Nephron progenitor cell (in vitro differentiated cells): ENCODE data around the gene PITPNC1.
"Not testable (repeated sequence)": the region's sequence is repeated elsewhere in the genome, so short reads cannot be mapped to it uniquely, and the experiment has no call there.

Experiments used
- DNase-seq: peaks from one replicate; pipeline ENCODE4 v3.0.0; 2021
- H3K27ac Mint-ChIP-seq: 2 replicates; pipeline ENCODE4 v1.8.0; 2021; ENCODE audit warnings: mild to moderate bottlenecking, moderate library complexity, mixed read lengths
- H3K27me3 Mint-ChIP-seq: 2 replicates; pipeline ENCODE4 v1.8.0; 2021; ENCODE audit warnings: mild to moderate bottlenecking, low read depth, mixed read lengths; ENCODE audit not compliant: poor library complexity
- H3K36me3 Mint-ChIP-seq: 2 replicates; pipeline ENCODE4 v1.8.0; 2021; ENCODE audit warnings: low read depth, mixed read lengths
- H3K4me1 Mint-ChIP-seq: 2 replicates; pipeline ENCODE4 v1.8.0; 2021; ENCODE audit warnings: mixed read lengths
- H3K4me3 Mint-ChIP-seq: 2 replicates; pipeline ENCODE4 v1.8.0; 2021; ENCODE audit warnings: mild to moderate bottlenecking, moderate library complexity, mixed read lengths
- H3K9me3 Mint-ChIP-seq: 2 replicates; pipeline ENCODE4 v1.8.0; 2021; ENCODE audit warnings: mild to moderate bottlenecking, moderate library complexity, mixed read lengths
- TF ChIP-seq, protein P1 (sequence below): fragments of 200-600 bp; sonication (generic); IDR thresholded peaks from 2 replicates; pipeline ENCODE4 v1.5.0; 2021; ENCODE audit warnings: antibody characterized with exemption

The PITPNC1 gene

DNA sequence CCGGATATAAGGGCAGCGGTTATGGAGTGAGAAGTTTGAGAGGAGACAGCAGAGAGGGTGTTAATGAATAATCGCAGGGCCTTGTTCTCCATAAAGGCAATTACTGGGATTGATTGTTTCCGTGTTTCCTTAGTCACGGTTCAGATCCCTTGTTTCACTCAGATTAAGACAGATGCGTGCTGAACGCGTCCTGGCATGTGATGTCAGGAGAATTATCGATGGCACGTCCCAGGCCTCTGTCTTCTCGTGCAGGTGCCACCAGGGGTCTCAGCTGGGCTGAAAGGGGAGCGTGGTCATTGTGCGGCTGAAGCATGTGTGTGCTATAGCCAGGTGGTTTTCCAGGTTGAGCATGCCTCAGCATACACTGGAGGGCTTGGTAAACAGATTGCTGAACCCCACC is 198.2 kb downstream of the PITPNC1 start:
- peaks cover 44% of the 10 kb centered on the region for H3K4me1 Mint-ChIP-seq
- no peak overlapping the region for H3K27ac Mint-ChIP-seq
- TF ChIP-seq, protein P1, sequence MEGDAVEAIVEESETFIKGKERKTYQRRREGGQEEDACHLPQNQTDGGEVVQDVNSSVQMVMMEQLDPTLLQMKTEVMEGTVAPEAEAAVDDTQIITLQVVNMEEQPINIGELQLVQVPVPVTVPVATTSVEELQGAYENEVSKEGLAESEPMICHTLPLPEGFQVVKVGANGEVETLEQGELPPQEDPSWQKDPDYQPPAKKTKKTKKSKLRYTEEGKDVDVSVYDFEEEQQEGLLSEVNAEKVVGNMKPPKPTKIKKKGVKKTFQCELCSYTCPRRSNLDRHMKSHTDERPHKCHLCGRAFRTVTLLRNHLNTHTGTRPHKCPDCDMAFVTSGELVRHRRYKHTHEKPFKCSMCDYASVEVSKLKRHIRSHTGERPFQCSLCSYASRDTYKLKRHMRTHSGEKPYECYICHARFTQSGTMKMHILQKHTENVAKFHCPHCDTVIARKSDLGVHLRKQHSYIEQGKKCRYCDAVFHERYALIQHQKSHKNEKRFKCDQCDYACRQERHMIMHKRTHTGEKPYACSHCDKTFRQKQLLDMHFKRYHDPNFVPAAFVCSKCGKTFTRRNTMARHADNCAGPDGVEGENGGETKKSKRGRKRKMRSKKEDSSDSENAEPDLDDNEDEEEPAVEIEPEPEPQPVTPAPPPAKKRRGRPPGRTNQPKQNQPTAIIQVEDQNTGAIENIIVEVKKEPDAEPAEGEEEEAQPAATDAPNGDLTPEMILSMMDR: no peak
- H3K36me3 Mint-ChIP-seq: peaks cover 4% of the 10 kb centered on the region
- no peak overlapping the region for H3K4me3 Mint-ChIP-seq
- peak; percentile 33 for DNase-seq
- peaks cover 7% of the 10 kb centered on the region for H3K27me3 Mint-ChIP-seq
- H3K9me3 Mint-ChIP-seq: no peaks in the 10 kb centered on the region

DNA sequence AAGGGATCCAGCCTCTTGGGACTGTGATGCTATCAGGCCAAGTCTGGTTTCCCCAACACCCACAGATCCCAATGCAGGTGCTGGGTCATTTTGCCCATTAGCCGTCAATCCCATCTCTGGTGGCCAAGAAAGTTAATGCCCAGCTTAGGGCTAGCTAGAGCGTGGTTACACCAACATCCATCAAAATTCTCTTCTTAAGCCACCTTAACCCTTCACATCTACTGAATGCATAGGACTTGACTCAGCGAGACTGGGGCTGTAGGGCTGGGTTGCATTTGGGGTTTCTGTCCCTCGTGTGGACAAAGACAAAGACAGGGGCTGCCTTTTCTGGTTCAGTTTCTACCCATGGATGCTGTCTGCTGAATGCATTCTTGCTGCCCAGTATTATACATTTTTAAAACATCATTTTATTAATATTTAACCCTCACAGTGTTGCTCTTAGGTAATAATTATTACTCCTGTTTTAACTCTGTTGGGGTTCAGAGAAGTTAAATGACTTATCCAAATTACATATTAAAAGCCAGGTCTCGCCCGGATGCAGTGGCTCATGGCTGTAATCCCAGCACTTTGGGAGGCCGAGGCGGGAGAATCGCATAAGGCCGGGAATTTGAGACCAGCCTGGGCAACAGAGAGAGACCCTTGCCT is 199.5 kb downstream of the PITPNC1 start:
- Mint-ChIP-seq H3K4me3 (no peak overlapping the region), H3K27ac (no peak overlapping the region), H3K27me3 (peaks cover 7% of the 10 kb centered on the region), H3K9me3 (no peaks in the 10 kb centered on the region), H3K4me1 (peaks cover 44% of the 10 kb centered on the region), H3K36me3 (peaks cover 4% of the 10 kb centered on the region)
- TF ChIP-seq, protein P1: no peak
- no peak for DNase-seq

DNA sequence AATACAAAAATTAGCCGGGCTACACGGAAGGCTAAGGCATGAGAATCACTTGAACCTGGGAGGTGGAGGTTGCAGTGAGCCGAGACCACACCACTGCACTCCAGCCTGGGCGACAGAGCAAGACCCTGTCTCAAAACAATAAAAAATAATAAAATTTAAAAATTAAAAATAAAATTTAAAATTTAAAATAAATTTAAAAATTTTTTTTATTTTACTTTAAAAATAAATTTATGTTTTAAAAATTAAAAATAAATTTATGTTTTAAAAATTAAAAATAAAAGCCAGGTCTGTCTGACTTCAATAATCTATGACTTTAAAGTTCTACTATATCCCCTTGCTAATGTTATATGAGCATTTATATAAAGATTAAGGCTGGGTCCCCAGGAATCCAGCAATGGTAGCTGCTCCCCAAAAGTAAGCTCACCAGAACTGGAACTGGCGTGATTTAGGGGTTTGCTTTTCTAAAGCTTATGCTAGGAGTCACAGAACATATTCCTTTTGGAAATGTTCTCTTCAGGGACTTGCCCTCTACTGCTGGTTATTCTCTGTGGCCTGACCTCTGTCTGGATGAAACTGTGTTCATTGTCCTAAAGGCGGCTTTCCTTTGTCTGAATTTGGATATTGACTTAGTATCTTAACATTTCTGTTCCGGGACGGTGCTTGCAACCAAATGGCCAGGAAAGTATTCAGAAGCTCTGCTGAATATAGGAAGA is 200.5 kb downstream of the PITPNC1 start:
- no peak overlapping the region for H3K4me3 Mint-ChIP-seq
- no peaks in the 10 kb centered on the region for H3K9me3 Mint-ChIP-seq
- H3K4me1 Mint-ChIP-seq: peaks cover 43% of the 10 kb centered on the region
- TF ChIP-seq, protein P1: no peak
- H3K36me3 Mint-ChIP-seq: peaks cover 4% of the 10 kb centered on the region
- DNase-seq: no peak
- H3K27ac Mint-ChIP-seq: no peak overlapping the region
- peaks cover 2% of the 10 kb centered on the region for H3K27me3 Mint-ChIP-seq

DNA sequence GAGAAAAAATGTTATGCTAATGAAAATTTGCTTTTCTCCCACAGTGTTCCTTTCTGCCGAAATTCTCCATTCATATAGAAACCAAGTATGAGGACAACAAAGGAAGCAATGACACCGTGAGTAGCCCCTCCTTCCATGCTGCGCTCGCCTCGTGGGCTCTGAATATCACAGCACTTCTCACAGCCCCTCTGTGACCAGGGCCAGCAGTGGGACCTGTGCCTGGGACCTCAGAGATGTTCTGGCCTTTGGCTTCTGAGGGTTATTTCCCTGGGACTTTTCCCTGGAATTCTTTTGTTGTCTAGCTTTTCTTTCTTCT is 201.0 kb downstream of the PITPNC1 start:
- Mint-ChIP-seq H3K4me1 (peaks cover 42% of the 10 kb centered on the region), H3K9me3 (no peaks in the 10 kb centered on the region), H3K27me3 (no peaks in the 10 kb centered on the region), H3K4me3 (no peak overlapping the region), H3K27ac (no peak overlapping the region), H3K36me3 (peaks cover 4% of the 10 kb centered on the region)
- DNase-seq: no peak
- TF ChIP-seq, protein P1: no peak

DNA sequence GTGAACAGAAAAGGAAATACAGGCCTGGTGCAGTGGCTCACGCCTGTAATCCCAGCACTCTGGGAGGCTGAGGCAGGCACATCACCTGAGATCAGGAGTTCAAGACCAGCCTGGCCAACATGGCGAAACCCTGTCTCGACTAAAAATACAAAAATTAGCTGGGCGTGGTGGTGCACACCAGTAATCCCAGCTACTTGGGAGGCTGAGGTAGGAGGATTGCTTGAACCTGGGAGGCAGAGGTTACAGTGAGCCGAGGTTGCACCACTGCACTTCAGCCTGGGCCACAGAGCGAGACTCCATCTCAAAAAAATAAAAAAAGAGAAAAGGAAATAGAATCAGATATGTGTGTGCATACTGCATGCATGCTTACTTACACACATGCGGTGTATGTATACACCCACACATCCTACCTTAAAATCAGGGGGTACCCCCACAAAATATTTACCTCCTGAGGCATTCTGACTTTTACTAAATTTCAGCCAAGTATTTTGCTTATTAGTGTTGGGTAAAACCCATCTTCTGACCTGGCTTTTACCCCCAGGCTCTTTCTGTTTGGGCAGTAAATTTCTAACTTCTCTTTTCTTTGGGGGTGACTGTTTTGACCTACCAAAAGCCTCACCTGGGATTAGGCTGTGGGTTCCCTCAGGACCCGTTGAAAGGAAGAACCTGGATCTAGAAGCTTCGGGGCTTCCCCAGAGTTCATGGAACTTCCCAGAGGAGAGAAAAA is 201.8 kb downstream of the PITPNC1 start:
- H3K36me3 Mint-ChIP-seq, H3K4me3 Mint-ChIP-seq: not testable (repeated sequence)

DNA sequence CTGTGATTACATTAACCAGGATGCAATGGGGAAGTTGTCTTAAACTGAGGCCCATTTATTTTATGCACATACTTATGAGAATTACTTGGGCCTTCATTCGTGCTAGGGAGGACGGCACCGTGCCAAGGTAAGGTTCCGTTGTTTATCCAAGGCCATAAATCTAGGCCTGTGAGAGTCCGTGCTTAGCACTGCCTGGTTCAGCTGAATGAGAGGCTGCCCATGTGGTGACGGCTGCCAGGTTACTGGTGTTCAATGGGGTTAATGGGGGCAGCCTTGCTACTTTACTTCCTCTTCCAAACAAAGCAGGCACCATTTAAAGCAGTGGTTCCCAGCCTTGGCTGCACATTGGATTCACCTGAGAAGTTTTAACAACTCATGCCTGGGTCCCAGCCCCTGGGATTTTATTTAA is 205.6 kb downstream of the PITPNC1 start:
- peak overlapping the region; percentile 36 for H3K27ac Mint-ChIP-seq
- H3K4me1 Mint-ChIP-seq: peaks cover 40% of the 10 kb centered on the region
- H3K27me3 Mint-ChIP-seq: no peaks in the 10 kb centered on the region
- H3K9me3 Mint-ChIP-seq: peaks cover 22% of the 10 kb centered on the region
- TF ChIP-seq, protein P1: no peak
- no peak for DNase-seq
- H3K4me3 Mint-ChIP-seq: no peak overlapping the region
- peaks cover 35% of the 10 kb centered on the region for H3K36me3 Mint-ChIP-seq

More for the DNA sequence above, 201.8 kb downstream of the PITPNC1 start:
- H3K9me3 Mint-ChIP-seq, H3K27me3 Mint-ChIP-seq, DNase-seq, H3K27ac Mint-ChIP-seq: not testable (repeated sequence)
- peaks cover 36% of the 10 kb centered on the region for H3K4me1 Mint-ChIP-seq
